Activated CD4-positive, alpha-beta T cell treated with anti-CD3 and anti-CD28 coated beads, Interleukin-2, amount 50 U/mL, for 24 hours (primary cell): ENCODE measurements around the gene BRI3.

Source experiments
- DNase-seq, 2 donors: peaks; one replicate each; pipeline ENCODE4 v3.0.0-alpha.2; 2020; ENCODE audit warnings: low read depth in 1 of 2, low spot score in 1 of 2

The BRI3 gene, protein sequence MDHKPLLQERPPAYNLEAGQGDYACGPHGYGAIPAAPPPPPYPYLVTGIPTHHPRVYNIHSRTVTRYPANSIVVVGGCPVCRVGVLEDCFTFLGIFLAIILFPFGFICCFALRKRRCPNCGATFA

GRCh38 chr7:98280791-98281756, at the start of gene BRI3:
Gene BRI3 (plus strand): TSS chr7:98281686. CDS start chr7:98281796, 110 bp downstream.
- DNase-seq, result peak; percentile 86 to 90

GRCh38 chr7:98232263-98232585, 49.3 kb upstream of the BRI3 start:
- DNase-seq, result no peak

- DNase-seq, result no peak
These were observed 48.7 kb upstream of the BRI3 start for GRCh38 chr7:98232799-98233198.

DNA sequence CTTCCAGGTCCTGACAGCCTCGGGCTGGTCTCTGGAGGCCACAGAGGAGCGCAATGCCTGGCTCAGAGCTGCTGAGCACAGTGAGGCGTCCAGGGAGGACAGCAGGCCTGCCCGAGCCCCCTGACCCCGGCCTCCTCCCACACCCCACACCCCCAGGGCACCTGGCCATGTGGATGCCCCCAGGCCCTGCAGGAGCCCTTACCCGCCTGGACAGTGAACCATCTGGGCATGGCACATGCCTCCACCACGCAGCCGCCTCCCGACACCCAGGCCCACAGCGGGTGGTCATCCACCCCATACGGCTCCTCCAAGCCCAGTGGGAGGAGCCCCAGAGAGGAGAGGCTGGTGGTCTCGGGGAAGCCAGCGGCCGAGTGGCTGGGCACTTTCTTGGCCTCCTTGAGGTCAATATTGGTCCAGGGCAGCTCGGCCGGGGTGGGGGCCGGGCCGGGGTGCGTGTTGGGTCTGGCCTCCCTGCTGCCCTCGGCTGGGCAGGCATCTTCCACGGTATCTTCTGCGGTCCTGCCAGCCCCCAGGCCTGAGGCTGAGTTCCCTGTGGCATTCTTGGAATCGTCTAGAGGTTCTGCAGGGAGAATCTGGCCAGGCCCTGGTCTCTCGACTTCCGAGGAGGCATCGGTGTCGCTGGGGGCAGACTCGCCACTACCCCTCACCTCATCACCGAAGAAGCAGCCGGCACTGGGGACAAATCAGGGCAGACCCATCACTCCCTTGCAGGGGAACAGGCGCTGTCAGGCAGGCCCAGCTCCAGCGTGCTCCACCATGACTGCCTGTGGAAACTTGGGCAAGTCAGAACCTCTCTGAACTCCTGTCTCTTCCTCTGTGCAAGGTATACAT, 48.0 kb upstream of the BRI3 start:
- no peak for DNase-seq

DNA sequence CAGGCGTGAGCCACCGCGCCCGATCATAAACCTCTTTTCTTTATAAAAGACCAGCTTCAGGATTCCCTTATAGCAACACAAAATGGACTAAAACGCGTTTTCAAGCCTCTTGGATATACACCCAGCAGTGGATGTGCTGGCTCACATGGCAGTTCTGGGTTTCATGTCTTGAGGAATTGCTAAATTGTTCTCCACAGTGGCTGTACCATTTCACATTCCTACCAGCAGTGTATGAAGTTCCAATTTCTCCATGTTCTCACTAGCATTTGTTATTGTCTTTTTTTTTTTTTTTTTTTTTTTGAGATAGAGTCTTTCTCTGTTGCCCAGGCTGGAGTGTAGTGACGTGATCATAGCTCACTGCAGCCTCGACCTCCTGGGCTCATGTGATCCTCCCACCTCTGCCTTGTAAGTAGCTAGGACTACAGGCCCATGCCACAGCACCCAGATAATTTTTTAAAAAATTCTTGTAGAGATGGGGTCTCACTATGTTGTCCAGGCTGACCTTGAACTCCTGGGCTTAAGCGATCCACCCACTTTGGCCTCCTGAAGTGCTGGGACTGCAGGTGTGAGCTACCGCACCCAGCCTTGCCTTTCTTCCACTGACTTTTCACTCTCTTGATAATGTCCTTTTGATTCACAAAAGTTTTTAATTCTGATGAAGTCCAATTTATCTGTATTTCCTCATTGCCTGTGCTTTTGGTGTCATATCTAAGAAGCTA, 46.9 kb upstream of the BRI3 start:
- DNase-seq, result no peak

DNA sequence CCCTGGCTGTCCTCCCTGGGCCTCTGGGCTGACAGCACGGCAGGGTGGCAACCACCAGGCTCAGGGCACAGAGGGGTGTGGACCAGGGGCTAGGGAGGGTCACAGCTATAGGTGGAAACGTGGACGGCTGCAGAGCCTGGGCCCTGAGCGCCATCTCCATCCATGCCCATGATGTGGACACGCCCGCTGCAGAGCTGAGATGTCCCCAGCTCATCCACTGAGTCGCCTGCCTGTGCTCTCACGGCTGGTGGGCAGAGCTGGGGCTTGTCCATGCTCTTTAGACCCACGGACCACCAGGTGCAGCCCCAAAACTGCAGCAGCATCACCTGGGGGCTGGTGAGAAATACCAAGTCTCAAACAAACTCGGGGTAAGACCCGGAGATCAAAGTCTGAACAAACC, 45.6 kb upstream of the BRI3 start:
- no peak for DNase-seq

- DNase-seq, result no peak
These were observed 44.9 kb upstream of the BRI3 start for GRCh38 chr7:98236355-98237185.

- DNase-seq, result no peak
These were observed 43.4 kb upstream of the BRI3 start for GRCh38 chr7:98238076-98238475.

- no peak for DNase-seq
These were observed 42.5 kb upstream of the BRI3 start for GRCh38 chr7:98238976-98239375.

- DNase-seq, result no peak
These were observed 40.4 kb upstream of the BRI3 start for GRCh38 chr7:98240961-98241673.

- DNase-seq, result no peak
These were observed 39.7 kb upstream of the BRI3 start for GRCh38 chr7:98241674-98242241.

DNA sequence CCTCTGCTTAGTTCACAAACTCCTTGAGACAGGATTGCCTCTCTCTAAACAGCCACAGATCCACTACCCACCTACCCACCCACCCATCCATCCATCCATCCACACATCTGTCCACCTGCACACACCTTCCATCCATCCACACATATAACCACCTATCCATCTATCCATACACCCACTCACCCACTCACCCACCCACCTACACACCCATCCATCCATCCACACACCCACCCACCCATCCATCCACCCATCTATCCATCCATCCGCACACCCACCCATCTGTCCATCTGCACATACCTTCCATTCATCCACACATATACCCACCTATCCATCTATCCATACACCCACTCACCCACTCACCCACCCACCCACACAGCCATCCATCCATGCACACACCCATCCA, 39.1 kb upstream of the BRI3 start:
- DNase-seq, result no peak

DNA sequence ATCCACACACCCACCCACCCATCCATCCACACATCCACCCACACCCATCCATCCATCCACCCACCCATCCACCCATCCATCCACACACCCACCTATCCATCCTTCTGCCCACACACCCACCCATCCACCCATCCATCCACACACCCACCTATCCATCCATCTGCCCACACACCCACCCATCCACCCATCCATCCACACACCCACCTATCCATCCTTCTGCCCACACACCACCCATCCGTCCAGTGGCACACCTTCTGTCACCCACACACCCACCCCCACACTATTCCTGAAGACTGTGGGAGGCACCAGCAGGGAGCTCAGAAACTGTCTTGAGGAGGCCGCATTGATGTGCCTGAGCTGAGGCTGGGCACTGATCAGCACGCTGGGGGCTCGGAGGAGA, 38.6 kb upstream of the BRI3 start:
- DNase-seq, result no peak

DNA sequence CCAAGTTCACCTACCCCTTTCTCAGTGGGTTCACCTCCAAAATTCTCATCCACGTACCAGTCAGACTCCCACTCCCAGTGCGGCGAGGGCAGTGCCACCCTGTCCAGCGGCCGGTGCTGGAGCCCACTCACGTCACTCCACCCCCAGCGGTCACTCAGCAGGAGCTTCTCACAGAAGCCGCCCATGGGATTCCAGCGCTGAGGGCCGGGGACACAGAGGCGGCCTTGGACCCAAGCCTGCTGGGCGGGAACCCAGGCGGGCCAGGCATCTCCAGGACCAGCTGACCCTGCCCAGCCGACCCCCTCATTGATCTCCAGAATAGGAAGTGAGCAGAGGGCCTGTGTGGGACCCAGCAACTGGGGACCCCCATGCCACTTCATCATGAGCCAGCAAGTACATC, 36.6 kb upstream of the BRI3 start:
- no peak for DNase-seq

DNA sequence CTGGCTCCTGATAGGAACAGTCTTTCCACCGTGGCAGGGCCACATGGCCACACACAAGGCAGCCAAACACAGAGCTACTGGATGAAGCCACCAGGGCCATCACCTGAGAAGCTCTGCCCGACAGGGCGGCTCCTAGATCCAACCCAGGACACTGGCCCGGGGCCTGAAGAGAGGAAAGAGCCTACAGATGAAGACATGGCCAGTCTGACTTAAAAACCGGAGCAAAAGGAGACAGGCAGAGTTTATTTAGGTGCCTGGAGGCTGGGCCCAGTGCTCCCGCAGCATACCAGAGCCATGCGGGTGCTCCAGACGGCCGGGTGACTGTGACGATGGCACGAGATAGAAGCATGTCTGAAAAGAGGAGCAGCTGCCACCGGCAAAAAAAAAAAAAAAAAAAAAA, 33.3 kb upstream of the BRI3 start:
- no peak for DNase-seq

DNA sequence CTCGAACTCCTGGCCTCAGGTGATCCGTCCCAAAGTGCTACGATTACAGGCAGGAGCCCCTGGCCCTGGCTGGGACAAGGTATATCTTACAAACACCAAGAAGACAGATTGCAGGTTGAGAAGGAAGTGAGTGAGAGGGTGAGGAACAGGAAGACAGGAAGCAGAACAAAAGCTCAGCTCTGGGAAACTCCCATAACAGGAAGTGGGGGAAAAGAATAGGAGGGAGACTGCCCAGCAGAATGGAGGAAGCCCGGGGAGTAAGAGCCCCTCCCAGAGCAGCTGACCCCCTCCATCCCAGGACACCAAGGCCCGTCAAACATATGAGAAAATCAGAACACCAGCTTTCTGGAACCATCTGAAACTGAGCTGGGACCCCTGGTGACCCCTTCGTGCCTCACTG, 32.4 kb upstream of the BRI3 start:
- DNase-seq, result no peak

GRCh38 chr7:98250789-98251188, 30.7 kb upstream of the BRI3 start:
- peak in 1 of 2 donors; percentile 24 for DNase-seq

GRCh38 chr7:98251231-98251600, 30.3 kb upstream of the BRI3 start:
- DNase-seq, result peak in 1 of 2 donors; percentile 17
